NCI-H82 treated with DMSO at 0.1 percent for 48 hours (cell line): ENCODE data around the gene DYNC1H1.
A peak's percentile ranks its signal among the peaks of the same experiment; 100 is the strongest.
"Not testable (repeated sequence)": the region's sequence is repeated elsewhere in the genome, so short reads cannot be mapped to it uniquely, and the experiment has no call there.

ENCODE experiments used
- DNase-seq: peaks from one replicate; lab custom pipeline; 2025; ENCODE audit not compliant: unreplicated experiment; lab: John Stamatoyannopoulos, UW

DYNC1H1 gene

DNA sequence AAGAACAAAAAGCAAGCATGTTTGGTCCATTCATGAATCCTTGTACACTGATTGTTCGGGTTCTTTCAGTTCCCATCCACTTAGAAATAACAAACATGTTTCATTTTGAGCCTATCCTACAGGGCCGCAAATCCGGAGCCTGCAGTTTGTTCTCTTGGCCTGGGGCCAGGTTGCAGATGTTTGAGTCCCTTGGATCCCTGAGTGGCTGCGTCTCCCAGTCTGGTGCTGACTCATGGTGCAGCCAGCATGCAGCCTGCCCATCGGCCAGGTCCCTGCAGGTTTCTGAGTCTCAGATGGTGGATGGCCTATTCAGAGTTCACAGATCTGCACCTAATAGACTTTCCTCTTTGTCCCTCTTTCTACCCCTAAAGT, 1.9 kb upstream of the DYNC1H1 start:
- DNase-seq, result peak; percentile 71

DNA sequence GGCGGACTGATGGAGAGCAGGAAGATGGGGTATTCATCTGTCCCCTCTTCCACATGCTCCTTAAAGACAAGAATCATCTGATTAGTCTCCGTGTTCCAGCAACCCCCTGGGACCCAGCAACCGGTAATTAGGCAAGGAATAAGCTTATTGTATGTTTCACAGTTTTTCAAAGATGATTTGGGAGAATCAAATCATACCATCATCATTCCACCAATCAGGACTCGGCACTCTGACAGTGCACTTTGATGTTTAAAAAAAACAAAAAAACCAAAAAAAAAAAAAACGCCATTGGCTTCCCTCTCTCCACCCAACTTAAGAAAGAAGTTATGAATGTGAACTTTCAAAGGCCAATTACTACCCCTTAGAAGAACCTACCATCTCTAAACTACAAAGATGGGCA, 1.3 kb upstream of the DYNC1H1 start:
- DNase-seq, result no peak

DNA sequence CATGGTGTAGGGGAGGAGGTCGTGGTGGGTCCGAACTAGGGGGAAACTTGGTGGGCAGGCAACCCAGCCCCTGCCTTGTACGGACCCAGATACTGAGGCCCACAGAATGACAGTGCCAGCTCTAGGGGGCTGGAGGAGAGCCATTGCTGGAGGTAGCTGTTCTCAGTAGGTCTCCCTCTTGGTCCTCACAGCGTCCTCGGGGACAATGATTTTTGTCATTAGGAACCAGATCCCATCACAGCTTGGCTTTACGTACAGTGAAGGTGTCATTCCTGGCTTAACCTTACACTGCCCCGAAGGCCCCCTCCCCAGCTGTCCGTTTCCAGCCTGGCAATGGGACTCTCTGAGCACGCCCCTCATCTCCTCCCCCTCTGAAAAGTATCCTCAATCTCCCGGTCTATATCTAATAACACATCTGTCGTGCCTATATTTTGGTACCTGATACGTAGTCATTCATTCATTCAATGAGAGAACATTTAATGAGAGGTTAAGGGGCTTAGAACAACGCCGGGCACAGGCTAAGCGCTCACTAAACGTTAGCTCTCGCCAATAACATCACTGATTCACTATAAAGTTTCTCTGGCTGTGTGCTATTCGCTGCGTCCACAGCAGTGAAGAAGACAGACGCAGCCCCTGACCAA, 597 bp upstream of the DYNC1H1 start:
- DNase-seq, result no peak

DNA sequence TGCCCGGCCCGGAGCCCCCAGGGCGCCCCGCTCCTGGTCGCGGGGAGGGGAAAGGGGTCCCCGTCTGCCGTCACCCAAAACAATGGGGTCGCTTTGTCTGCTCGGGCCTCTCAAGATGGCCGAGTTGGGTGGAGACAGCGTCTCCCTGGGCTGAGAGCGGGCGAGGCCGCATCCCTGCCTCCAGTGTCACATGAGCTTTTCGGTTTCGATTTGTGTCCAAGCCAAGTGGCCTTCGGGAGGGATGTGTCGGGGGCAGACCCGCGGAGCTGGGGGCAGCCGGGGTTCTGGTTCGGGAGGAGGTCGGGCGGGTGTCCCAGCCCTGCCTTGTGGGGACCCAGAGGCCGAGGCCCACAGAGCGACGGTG, 790 bp downstream of the DYNC1H1 start:
- no peak for DNase-seq

DNA sequence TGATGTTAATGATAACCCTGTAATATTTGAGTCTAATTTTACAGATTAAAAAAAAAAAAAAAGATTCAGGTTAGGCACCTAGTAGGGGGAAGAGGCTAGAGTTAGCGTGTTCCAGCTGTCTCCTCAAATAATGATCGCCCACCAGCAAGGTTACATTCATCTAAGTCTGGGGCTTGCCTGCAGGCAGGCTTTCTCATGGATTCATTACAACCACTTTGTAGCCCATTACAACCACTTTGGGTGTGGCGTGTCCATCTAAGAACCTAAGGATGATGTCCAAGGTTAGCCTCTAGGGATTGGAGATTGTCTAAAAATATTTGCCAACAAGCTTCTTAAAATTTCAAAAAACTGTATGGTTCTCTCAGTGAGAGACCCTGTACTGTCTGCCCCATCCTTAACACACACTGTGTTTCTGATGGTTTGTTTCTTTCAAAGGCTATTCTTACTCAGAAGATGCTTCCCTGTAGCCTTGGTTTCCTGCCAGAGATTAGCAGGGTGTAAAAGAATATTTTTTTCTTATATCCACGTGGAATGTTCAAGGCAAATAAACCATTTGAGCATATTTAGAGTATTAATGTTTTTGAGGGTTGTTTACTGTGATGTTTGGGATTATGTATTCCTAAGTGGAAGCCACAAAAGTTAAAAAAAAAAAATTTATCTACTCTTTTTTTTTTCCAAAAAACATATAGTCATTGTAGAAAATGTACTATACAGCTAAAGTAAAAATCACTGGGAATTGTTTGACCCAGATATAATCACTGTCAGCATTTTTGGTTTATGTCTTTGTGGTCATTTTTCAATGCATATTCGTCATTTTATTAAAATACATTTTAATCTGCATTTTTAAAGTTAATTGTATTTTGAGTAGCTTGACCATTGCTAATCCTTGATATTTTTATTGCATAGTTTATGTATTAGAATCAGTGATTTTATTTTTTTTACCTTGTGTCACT, 1.7 kb downstream of the DYNC1H1 start:
- DNase-seq, result no peak

DNA sequence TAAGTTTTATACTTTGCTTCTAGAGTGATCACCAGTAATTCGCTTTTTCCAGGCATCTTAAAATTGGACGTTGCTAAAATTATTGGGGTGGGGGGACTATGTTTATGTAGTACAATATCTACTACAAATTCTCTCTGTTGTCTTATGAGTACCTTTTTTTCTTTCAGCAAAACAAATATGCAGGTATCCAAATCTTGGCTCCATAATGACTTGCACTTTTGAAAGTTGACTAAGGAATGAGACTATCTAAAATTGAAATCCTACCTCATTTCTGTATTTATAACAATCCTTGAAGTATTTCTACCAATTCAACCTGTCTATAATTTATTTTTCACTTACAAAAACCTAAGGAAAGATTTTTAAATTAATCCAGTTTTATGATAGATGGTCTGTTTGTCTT, 2.4 kb downstream of the DYNC1H1 start:
- no peak for DNase-seq

DNA sequence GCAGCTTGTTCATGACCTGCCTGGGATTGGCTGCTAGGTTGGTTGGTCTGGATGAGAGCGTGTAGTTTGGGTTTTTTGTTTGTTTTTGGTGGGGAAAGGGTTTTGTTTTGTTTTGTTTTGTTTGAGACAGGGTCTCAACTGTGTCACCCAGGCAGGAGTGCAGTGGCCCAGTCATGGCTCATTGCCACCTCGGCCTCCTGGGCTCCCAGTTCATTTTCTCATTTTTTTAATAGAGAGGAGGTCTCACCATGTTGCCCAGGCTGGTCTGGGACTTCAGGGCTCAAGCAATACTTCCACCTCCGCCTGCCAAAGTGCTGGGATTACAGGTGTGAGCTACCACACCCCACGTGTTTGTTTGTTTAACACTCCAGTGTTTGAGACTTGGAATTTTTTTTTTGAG, 3.8 kb downstream of the DYNC1H1 start:
- no peak for DNase-seq

DNA sequence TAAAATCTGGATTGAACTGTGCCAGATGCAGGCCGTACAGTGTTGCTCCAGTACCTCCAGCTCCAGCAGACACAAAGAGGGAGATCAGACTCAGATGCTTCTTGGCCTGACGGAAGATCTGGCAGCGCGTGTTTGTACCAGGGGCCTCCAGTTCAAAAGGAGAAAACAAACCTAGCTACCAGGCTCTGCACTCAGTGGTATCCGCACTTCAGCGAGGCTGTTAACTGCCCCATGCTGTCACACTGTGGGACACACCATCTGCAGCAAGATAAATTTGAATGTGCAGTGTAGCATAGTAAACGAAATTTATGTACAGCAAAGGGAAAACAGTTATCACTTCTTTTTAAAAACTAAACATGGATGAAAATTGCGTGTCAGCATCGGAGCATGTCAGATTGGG, 5.1 kb downstream of the DYNC1H1 start:
- DNase-seq, result no peak

DNA sequence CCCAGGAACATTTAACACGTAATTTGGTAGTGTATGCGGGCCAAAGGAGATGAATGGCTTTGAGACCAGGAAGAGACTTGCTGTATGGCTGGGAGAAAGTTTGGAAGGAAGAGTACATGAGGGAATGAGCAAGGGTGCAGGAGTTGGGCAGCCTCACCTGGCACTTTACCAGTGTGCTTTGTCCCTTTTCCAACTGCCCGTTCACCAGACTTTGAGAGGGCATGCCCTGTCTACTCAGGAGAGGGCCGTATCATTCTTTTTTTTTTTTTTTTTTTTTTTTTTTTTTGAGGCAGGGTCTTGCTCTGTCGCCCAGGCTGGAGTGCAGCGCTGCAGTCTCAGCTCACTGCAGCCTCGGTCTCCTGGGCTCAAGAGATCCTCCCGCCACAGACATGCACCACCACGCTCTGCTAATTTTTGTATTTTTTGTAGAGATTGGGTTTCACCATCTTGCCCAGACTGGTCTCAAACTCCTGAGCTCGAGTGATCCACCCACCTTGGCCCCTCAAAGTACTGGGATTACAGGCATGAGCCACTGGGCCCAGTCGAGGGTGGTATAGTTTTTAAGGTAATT, 6.5 kb downstream of the DYNC1H1 start:
- no peak for DNase-seq

DNA sequence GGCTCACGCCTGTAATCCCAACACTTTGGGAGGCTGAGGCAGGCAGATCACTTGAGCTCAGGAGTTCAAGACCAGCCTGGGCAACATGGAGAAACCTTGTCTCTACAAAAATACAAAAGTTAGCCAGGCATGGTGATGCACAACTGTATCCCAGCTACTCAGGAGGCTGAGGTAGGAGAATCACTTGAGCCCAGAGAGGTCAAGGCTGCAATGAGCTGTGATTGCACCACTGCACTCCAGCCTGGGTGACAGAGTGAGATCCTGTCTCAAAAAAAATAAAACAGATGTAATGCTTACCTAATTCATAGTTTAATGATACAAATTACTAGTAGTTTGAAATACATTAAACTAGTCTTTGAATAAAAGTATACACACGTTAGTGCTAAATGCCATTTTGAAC, 7.1 kb downstream of the DYNC1H1 start:
- DNase-seq, result not testable (repeated sequence)

DNA sequence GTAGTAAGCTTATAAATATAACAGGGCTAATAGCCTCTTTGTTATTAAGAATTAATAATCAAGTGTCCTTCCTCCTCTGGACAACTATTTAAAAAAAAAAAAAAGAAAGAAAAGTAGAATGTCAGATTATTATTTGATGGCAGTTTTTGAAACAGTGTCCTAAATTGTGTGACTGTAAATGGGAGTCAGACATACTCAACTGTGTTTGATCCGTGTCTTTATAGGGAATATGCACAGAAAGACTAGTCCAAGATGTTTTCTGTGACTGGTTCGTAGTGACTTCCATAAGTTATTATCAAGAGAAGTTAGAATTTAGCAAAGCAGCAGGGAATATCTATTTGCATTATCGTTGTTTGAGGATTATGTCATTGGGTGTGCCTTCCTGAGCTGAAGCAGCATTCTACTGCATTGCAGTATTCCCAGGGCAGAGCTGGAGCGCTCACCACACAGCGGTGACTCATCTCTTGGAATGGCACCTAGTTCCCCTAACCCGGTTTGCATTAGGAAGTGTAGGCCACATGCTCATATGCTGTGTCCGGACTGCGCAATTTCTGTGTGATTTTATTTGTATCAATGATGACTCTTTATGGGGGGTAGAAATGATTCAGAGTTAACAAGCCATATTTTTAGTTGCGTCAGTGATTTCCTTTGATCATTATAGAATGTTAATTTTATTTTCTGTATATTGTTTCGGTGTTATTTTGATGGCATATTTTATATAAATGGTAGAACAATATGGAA, 7.9 kb downstream of the DYNC1H1 start:
- no peak for DNase-seq

DNA sequence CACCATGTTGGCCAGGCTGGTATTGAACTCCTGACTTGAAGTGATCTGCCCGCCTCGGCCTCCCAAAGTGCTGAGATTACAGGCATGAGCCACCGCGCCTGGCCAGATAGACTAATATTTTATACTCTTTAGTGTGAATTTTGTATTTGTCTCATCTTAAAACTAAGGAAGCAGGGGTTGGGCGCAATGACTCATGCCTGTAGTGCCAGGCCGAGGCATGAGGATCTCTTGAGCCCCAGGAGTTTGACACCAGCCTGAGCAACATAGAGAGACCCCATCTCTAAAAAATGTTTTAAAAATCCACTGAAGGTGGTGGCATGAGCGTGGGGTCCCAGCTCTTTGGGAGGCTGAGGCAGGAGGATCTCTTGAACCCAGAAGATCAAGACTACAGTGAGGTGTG, 9.0 kb downstream of the DYNC1H1 start:
- no peak for DNase-seq

DNA sequence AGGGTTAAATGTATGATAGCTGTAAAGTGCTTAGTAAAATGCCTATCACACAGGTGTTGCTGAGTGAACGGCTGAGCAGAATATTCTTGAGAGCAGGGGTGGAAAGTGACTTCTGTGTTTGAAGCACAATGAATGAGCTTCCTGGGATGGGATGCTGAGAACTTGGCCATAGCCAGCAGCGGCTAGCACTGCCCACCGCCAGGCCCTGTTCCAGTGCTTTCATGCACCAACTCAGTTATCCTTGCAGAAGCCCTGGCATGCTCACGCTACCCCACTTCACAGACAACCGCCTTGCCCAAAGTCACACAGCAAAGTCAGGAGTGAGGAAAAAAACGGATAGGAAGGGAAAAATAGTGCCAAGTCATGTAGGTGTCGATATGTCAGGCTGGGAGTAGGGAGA, 10.9 kb downstream of the DYNC1H1 start:
- DNase-seq, result no peak

DNA sequence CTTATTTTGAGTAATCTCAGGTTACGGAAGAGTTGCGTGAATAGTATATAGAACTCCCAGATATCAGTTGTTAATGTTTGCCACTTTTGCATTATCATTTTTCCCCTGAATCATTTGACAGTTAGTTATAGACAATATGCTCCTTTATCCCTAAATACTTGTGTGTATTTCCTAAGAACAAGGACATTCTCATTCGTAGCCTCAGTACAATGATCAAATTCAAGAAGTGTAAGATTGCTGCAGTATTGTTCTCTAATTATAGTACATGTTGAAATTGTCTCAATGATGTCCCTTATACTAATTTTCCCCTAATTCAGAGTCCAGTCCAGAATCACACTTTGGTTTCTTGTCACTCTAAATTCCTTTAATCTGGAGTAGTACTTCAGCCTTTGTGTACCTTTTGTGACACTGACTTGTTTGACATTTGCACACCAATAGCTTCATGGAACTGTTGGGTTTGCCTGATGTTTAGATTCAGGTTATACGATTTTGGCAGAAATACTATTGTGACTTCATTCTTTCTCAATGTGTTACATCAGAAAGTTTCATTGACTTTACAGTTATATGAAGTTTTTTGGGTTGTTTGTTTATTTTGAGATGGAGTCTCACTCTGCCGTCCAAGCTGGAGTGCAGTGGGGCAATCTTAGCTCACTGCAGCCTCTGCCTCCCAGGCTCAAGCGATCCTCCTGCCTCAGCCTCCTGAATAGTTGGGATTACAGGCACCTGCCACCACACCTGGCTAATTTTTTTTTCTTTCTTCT, 13.1 kb downstream of the DYNC1H1 start:
- DNase-seq, result no peak

DNA sequence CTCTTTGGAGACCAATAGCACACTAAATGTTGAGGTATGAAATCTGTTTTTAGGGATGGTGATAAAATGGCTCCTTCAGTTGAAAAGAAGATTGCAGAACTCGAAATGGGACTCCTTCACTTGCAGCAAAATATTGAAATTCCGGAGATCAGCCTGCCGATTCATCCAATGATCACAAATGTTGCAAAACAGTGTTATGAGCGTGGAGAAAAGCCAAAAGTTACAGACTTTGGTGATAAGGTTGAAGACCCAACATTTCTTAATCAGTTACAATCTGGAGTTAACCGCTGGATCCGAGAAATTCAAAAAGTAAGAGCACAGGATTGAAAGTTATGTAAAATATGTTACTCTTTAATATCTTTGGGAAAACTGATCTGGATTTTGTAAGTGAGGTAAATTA, 15.3 kb downstream of the DYNC1H1 start:
- no peak for DNase-seq

DNA sequence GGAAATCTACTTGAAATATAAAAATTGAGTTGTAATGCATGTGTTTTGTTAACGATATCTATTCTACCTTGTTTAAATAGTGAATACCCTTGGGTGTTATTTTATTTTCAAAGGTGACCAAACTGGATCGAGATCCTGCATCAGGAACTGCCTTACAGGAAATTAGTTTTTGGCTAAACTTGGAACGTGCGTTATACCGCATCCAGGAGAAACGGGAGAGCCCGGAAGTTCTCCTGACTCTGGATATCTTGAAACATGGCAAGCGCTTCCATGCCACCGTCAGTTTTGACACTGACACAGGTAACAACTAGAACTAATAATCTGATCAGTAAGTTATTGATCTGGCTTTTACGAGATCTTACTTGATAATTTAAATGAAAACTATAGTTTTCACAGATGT, 15.9 kb downstream of the DYNC1H1 start:
- DNase-seq, result no peak

DNA sequence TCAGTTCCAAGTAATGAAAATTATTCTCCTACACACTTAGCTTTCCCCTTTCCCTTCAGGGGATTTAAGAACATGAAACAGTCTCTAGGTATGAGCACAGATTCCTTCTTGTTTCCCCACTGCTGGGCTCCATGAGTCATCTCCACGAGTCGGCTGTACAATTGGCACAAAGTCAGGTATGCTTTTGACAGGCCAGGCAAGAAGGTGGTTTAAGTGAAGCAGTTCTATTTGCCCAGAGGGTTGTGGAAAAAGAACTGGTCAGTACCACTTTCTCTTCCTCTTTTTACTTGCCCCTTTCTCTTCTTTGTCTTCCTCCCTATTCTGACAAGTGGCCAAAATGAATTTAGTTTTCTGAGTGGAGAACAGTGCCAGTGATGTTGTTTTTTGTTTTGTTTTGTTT, 16.3 kb downstream of the DYNC1H1 start:
- no peak for DNase-seq

DNA sequence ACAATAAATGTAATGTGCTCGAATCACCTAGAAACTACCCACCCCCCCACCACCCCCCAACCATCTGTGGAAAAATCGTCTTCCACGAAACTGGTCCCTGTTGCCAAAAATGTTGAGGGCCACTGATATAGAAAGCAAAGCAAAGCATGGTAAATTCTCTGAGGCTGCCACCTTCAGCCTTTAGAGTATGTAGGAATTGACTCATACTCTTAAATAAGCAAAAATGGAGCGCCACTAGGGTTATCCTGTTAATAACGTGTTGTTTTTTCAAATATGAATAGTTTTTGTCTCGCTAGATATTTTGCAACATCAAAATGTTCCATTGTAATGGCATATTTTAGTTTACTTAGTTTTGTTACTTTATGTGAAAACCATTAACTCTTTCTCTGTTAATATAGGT, 18.2 kb downstream of the DYNC1H1 start:
- DNase-seq, result no peak

DNA sequence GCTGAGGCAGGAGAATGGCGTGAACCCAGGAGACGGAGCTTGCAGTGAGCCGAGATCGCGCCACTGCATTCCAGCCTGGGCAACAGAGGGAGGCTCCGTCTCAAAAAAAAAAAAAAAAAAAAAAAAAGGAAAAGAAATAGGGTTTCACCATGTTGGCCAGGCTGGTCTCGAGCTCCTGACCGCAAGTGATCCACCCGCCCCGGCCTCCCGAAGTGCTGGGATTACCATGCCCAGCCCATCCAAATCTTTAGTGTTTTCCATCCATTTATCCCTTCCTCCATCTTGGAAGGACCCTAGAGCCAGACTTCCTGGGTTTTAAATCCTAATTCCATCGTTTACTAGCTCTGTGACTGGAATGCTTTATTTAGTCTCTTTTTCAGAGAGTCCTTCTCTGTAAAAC, 20.5 kb downstream of the DYNC1H1 start:
- not testable (repeated sequence) for DNase-seq

DNA sequence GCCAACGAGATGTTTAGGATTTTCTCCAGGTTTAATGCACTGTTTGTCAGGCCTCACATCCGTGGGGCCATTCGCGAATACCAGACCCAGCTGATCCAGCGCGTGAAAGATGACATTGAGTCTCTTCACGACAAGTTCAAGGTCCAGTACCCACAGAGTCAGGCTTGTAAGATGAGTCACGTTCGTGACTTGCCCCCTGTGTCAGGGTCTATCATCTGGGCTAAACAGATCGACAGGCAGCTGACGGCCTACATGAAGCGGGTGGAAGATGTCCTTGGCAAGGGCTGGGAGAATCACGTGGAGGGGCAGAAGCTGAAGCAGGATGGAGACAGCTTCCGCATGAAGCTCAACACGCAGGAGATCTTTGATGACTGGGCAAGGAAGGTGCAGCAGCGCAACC, 21.6 kb downstream of the DYNC1H1 start:
- DNase-seq, result no peak

DNA sequence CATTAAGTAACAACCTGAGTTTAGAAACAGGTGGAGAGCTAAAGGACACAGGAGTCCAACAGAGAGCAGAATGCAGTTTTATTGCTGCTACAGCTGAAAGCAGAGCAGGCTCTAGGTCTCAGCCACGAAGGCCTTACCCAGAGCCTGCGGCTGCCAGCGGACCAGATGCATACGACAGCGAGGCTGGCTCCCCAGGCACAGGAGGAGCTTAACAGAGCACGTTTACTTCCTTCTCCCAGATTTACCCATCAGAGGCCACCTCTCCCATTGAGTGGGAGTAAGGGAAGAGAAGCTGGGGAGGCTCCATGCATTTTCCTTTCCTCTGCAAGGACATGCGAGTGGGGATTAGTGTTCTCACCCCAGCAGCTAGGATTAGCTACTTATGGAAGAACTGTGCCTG, 22.6 kb downstream of the DYNC1H1 start:
- DNase-seq, result no peak
